HG03097 (cell line): ENCODE results near the gene CHMP2B.

ENCODE experiments used
- ATAC-seq: cut with Tn5 transposase; IDR thresholded peaks from one replicate; pipeline ENCODE4 v1.9.1; 2021; ENCODE audit not compliant: unreplicated experiment, low FRiP score

CHMP2B gene

GRCh38 chr3:87227104-87227834, at the start of gene CHMP2B:
Gene CHMP2B, plus strand, starts transcription at chr3:87227309. Its CDS starts 214 bp downstream, at chr3:87227523.
- peak; percentile 96 for ATAC-seq

- no peak for ATAC-seq
Observed at GRCh38 chr3:87179642-87180041, 47.5 kb upstream of the CHMP2B start.

GRCh38 chr3:87181551-87181950, 45.6 kb upstream of the CHMP2B start:
- no peak for ATAC-seq

- ATAC-seq, result no peak
Observed at GRCh38 chr3:87182023-87182422, 45.1 kb upstream of the CHMP2B start.

- no peak for ATAC-seq
Observed at GRCh38 chr3:87186608-87187159, 40.4 kb upstream of the CHMP2B start.

GRCh38 chr3:87191175-87191574, 35.9 kb upstream of the CHMP2B start:
- no peak for ATAC-seq

- no peak for ATAC-seq
Observed at GRCh38 chr3:87191641-87192040, 35.5 kb upstream of the CHMP2B start.

GRCh38 chr3:87196879-87197278, 30.2 kb upstream of the CHMP2B start:
- no peak for ATAC-seq

- ATAC-seq, result no peak
Observed at GRCh38 chr3:87197531-87197930, 29.6 kb upstream of the CHMP2B start.

GRCh38 chr3:87198774-87199173, 28.3 kb upstream of the CHMP2B start:
- no peak for ATAC-seq

GRCh38 chr3:87199628-87200027, 27.5 kb upstream of the CHMP2B start:
- ATAC-seq, result no peak

GRCh38 chr3:87200060-87200647, 27.0 kb upstream of the CHMP2B start:
- ATAC-seq, result no peak

GRCh38 chr3:87201727-87202126, 25.4 kb upstream of the CHMP2B start:
- ATAC-seq, result no peak

- no peak for ATAC-seq
Observed at GRCh38 chr3:87203809-87204208, 23.3 kb upstream of the CHMP2B start.

GRCh38 chr3:87206070-87206469, 21.0 kb upstream of the CHMP2B start:
- ATAC-seq, result no peak

GRCh38 chr3:87206635-87207034, 20.5 kb upstream of the CHMP2B start:
- no peak for ATAC-seq

GRCh38 chr3:87207460-87207859, 19.6 kb upstream of the CHMP2B start:
- ATAC-seq, result no peak

GRCh38 chr3:87209111-87209510, 18.0 kb upstream of the CHMP2B start:
- no peak for ATAC-seq

- no peak for ATAC-seq
Observed at GRCh38 chr3:87218560-87218959, 8.5 kb upstream of the CHMP2B start.

- no peak for ATAC-seq
Observed at GRCh38 chr3:87219611-87220010, 7.5 kb upstream of the CHMP2B start.

GRCh38 chr3:87225659-87226058, 1.4 kb upstream of the CHMP2B start:
- no peak for ATAC-seq

- ATAC-seq, result peak; percentile 1
Observed at GRCh38 chr3:87227835-87228144, 681 bp downstream of the CHMP2B start.
